Neural cell (in vitro differentiated cells): ENCODE results near the gene PTK7.

ENCODE experiments used
- CTCF ChIP-seq: fragments of 450-650 bp; IDR thresholded peaks from 2 replicates; pipeline ENCODE4 v1.5.1; 2014; ENCODE audit warnings: antibody characterized with exemption, mild to moderate bottlenecking, moderate library complexity; ENCODE audit not compliant: poor library complexity, severe bottlenecking
- EZH2 ChIP-seq: fragments of 200-600, 300-800 bp; shearing (Covaris generic), sonication (generic); IDR thresholded peaks from 2 replicates; pipeline ENCODE4 v1.6.1; 2014; ENCODE audit warnings: antibody characterized with exemption, low read length, borderline replicate concordance, mild to moderate bottlenecking; ENCODE audit not compliant: insufficient read depth, poor library complexity, severe bottlenecking
- MXI1 ChIP-seq: fragments of 450-650 bp; conservative IDR thresholded peaks from 2 replicates; pipeline ENCODE4 v1.6.1; 2014; ENCODE audit warnings: antibody characterized with exemption, mild to moderate bottlenecking; ENCODE audit not compliant: poor library complexity, severe bottlenecking
- POLR2AphosphoS5 ChIP-seq: IDR thresholded peaks from 2 replicates; pipeline ENCODE4 v1.6.1; 2012
- RAD21 ChIP-seq: fragments of 450-650 bp; conservative IDR thresholded peaks from 2 replicates; pipeline ENCODE4 v1.6.1; 2014; ENCODE audit warnings: antibody characterized with exemption, mild to moderate bottlenecking, moderate library complexity
- REST ChIP-seq: IDR thresholded peaks from 2 replicates; pipeline ENCODE4 v1.6.1; 2012; ENCODE audit warnings: borderline replicate concordance

- TF ChIP-seq CTCF (no peak), RAD21 (no peak), MXI1 (no peak), POLR2AphosphoS5 (no peak), REST (no peak), EZH2 (no peak)
Observed at GRCh38 chr6:43142101-43142500, 66.0 kb downstream of the PTK7 start.
